ENCODE data around the gene EMC6.
"Not testable (repeated sequence)": the region's sequence is repeated elsewhere in the genome, so short reads cannot be mapped to it uniquely, and the experiment has no call there.

The EMC6 gene

DNA sequence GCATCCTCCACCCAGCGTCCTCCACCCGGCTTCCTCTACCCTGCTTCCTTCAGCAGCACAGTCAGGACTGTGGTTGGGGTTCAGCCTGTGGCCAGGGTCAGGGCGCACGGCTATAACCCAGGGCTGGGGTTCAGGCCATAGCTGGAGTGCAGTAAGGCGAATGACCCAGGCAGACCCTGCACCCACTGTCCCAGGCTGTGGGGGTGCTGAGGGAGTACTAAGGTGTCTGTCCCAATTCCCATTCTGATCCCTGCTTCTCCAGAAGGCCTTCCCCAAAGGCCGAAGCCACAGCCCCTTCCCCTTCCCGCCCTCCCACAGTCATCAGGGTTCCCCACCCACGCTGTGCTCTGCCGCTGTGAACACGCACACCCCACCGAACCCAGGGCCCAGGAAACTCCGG lies 12.4 kb downstream of the EMC6 start:
- DNase-seq (ENCODE audit: low spot score) = no peak

DNA sequence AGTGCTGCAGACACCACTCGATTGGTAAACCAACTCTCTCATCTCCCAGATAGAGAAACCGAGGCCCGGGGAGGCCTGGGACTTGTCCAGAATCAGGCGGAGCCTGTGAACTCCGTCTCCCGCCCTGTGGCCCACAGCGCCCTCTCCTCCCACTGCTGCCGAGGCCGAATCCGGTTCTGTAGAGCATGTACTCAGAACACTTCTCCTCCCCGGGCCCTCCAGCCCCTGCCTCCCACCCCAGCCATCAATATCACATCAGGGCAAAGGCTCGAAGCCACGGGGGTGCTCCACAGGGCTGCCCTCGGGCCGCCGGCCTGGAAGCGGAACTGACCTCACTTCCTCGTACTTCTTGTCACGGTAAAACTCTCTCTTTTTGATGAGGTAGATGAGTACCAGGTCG lies 13.0 kb downstream of the EMC6 start:
- no peak for DNase-seq (ENCODE audit: low spot score)

DNA sequence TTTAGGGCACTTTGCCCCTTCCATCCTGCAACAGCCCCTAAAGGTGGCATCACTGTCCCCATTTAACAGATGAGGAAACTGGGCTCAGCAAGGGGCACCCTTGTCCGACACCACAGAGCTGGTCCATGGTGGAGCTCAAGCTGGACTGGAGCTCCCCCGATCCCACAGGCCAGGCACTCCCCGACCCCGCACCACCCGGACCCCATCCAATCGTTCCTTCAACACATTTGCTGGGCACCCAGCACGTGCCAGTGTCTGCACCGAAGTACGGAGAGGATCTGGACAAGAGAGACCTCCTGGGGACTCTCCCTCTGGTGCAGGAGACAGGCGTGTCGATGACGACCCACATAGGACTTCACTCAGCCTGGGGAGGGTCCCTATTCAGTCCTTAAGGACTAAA lies 13.4 kb downstream of the EMC6 start:
- DNase-seq (ENCODE audit: low spot score) = no peak

DNA sequence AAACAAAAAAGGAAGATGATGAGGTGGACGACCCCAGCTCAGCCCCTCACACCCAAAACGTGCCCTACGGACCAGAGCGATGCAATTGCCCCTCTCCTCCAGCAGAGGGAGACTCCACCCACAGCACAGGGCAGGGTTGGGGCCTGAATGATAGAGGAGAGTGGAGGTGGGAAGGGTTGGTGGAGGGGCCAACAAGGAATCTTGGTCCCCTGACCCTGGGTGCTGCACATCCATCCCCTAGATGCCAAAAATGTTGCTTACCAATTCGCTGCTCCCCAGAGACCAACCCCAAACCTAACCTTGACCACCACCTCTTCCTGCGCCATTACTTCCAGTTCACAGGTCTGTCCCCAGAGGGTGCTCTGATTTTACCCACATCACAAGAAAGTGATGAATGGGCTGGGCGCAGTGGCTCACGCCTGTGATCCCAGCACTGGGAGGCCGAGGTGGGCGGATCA lies 14.5 kb downstream of the EMC6 start:
- peak; percentile 61 for DNase-seq (ENCODE audit: low spot score)

DNA sequence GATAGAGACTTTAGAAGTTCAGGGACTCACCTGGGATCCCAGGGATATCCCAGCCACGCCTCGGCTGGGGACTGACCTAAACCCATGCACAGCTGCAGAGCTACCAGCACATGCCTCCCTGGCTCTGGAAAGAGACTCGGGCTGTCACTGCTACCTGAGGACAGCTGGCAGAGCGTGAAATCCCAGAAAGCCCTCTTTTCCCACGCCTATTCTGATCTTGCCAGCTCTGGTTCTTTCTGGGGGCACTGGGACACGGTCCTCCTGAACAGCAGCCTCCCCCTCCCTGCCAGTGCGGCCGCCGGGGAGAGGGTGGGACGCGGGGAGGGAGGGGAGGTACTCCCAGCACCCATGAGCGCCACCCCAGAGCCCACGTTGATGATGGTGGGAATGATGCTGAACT lies 16.6 kb downstream of the EMC6 start:
- DNase-seq (ENCODE audit: low spot score) = no peak

DNA sequence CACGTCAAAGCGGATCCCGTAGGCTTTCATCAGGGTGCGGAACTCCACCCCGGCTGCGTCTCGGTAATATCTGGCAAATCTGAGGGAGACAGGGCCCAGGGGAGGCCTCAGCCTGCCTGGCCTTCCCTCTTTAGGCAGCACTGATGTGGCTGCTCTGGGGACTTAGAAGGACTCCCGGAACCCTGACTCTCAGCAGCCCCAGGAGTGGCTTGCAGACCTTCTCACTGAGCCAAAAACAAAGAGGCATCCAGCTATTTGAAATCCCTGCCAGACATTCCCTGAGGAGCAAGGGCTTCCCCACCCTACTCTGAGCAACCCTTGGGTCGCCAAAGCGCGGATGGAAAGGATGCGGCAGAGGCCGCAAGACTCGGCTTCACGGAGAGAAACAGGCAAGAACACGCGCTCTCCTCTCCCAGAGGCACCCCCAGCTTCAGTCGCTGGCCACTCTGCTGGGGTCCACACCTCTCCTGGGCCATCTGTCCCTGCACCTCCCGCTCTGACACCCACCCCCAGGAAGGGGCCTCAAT lies 19.5 kb downstream of the EMC6 start:
- DNase-seq (ENCODE audit: low spot score) = no peak

DNA sequence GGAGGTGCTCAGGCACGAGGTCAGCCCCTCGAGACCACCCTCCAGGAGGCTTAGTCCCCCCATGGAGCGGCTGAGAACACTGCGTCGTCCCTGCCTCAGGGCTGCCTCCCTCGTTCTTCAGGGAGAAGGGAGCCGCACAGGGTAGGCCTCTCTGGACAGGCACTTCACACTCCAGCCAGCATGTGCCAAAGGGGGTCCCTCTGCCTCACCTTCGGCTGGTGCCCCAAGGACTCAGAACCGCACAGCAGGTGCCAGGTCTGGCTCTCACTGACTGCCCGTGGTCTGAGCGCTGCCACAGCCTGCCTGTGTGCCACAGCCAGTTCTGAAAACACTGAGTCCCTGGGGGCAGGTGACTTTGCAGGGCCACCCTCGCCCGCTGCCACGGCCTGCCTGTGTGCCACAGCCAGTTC lies 20.2 kb downstream of the EMC6 start:
- DNase-seq (ENCODE audit: low spot score) = no peak

DNA sequence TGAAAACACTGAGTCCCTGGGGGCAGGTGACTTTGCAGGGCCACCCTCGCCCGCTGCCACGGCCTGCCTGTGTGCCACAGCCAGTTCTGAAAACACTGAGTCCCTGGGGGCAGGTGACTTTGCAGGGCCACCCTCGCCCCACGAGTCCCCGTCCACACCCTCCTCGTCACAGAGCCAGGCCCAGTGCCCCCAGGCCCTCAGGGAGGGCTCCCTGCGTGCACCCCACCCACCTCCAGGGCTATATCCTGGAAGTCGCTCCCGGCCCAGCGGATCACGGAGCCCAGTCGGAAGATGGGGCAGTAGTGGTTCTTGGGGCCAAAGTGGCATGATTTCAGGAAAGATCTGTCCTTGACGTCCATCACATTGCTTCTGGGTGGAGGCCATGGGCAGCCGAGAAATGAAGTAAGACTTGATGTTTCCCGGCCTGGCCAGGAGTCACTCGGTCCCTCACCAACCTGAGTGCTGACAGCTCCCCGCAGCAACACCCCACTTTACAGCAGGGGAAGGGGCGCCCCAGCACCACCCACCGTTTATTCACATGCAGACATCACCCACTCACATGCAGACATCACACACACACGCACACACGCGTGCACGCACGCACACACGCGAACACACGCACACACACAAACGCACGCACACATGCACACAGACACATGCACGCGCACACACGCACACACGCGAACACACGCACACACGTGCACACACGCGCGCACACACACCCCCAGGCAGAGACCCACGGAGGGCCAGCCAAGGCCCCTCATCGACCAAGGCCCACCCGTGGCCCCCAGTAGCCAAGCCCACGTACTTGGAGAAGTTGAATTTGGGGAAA lies 20.9 kb downstream of the EMC6 start:
- no peak for DNase-seq (ENCODE audit: low spot score)

DNA sequence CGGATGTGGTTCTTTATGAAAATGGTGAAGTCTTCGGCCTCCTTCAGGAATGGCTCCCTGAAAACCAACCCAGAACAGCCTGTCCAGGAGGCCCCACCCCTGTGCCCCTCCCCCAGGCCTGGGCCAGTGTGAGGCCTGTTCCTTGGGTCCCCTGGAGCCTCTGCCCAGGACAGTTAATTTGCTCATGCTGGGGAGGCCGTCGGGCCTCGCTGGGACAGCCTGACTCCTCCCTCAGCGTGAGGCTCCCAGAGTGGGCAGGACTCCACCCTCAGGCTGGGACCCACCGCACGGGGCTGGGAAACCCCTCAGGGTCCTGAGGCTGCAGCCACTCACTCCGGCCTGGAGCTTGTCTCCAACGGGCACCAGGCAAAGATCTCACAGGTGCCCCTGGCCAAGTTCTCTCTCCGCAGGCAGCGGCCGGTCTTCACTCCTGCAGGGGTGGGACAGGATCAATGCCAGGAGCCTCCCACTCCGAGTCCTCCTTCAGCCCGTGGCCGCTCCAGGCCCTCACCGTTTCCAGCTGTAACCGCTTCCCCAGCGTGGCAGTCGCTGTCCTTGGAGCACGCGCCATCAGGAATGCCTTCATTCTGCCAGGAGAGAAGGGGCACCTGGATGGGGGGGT lies 21.6 kb downstream of the EMC6 start:
- DNase-seq (ENCODE audit: low spot score) = no peak

DNA sequence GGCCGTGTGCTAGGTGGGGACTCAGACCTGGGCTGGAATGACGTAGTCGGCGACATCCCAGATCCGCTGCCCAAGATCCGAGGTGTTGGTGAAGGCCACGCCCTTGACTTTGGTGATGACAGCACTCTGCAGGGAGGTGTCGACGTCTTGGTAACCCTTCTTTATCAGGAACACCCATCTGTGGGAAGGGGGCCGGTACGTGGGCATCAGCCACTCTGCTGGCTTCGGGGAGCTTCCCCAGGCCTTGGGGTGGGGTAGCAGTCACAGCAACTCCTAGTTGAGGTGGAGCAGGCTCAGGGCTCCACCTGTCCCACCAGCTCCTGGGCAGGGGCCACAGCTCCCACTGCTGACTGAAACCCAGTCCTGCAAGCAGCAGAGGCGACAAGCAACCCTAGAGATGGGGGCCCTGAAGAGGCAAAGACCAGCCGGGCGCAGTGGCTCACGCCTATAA lies 23.0 kb downstream of the EMC6 start:
- no peak for DNase-seq (ENCODE audit: low spot score)

DNA sequence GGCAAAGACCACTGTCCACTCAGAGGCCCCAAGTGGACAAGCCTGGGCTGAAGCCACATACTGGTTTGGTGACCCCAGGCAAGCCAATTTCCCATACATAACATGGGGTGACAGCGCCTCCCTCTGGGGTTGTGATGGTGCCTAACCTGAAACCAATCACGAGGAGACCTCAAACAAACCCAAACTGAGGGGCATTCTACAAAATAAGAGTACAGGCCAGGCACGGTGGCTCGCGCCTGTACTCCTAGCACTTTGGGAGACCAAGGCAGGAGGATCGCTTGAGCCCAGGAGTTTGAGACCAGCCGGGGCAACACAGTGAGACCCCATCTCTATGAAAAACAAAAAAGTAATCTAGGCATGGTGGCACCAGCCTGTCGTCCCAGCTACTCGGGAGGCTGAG lies 23.7 kb downstream of the EMC6 start:
- no peak for DNase-seq (ENCODE audit: low spot score)

DNA sequence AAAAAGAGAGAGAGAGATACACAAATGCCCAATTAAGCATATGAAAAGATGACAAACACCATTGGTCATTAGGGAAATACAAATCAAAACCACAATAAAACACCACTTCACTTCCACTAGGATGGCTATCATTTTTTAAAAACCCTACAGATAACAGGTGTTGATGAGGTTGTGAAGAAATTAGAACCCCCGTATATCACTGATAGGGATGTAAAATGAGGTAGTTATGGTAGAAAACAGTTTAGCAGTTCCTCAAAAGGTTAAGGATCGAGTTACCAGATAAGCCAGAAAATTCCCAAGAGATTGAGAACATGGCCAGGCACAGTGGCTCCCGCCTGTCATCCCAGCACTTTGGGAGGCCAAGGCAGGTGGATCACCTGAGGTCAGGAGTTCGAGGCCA lies 24.5 kb downstream of the EMC6 start:
- DNase-seq (ENCODE audit: low spot score) = no peak

DNA sequence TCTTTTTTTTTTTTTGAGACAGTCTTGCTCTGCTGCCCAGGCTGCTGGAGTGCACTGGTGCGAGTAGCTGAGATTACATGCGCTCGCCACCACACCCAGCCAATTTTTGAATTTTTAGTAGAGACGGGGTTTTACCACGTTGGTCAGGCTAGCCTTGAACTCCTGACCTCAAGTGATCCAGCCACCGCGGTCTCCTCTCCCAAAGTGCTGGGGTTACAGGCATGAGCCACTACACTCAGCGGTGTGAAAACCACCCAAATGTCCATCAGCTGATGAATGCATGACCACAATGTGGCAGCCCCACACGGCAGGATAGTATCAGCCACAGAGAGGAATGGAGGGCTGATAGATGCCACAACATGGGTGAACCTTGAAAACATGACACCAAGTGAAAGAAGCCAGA lies 25.2 kb downstream of the EMC6 start:
- no peak for DNase-seq (ENCODE audit: low spot score)

DNA sequence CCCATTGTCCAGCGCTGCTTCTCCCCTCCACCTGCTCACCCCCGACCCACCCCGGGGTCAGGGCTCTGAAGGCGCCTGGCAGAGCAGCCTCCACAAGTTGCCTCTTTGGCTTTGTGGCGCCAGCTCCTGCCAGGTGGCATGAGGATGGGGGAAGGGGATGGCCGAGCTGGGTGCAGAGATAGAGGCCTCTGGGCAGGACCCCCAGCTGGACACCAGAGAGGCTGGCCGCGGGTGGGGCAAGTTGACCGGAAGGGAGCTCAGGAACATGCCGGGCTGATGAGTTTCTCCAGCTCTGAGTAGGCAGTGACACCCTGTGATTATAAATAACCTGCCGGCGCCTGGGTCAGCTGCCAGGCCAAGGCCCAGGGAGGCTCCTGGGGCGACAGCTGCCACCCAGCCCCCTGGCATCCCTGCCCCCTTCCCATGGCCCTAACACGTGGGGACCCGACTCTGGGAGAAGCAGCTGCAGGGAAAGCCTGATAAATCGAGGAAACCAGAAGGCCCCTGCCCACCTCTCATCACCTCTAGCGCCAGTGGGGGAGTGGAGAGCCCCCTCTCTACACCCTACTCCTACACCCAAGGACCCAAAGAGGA lies 26.6 kb downstream of the EMC6 start:
- no peak for DNase-seq (ENCODE audit: low spot score)

DNA sequence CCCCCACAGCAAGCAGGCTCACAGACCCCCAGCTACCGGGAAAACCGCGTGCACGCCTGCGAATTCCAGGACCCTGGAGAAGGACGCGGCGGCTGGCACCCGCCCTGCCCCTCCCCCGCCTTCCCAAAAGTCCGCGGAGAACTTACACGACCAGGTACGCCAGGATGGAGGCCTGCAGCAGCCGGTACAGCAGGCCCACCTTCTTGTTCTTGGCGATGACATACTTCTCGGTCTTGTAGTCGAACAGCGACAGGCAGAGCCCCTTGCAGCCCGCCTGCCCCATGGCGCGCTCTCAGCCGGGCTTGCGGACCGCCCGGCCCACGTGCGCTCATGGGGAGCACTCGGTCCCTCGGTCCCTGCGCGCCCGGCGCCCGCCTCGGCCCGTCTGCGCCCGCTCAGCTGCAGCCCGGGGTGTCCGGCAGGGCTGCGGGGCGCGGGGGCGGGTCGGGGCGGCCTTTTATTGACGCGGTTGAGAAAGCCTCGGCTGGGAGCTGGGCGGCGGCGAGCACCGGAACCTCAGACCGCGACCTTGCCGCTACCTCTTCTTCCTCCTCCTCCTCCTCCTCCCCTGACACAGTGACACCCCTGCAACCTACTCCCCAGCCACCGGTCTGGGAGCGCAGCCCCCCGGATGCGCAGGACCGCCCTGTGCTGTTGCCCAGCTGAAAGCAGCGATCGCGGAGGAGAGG lies 27.3 kb downstream of the EMC6 start, which contains the start of gene P2RX5:
Gene P2RX5 (minus strand): TSS at position 433 of the 689 bp plus-strand sequence. CDS start 150 bp downstream, at position 283.
- no peak for DNase-seq (ENCODE audit: low spot score)

DNA sequence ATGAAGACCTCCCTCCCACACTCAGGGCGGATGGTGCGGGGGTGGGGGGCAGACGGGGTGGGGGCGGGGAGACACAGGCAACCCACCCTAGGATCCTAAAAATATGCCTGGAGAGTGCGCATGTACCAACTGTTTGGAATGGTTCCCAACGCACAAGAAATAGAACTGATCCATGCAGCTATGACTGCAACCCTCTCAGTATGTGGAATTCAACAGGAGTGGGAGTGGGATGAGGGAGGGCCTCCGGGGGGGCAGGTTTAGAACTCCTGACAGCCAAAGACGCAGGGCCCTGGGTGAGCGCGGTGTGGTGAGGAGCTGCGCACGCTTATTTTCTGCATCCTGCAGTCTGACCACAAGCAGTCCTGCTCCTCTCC lies 28.5 kb downstream of the EMC6 start:
- no peak for DNase-seq (ENCODE audit: low spot score)

DNA sequence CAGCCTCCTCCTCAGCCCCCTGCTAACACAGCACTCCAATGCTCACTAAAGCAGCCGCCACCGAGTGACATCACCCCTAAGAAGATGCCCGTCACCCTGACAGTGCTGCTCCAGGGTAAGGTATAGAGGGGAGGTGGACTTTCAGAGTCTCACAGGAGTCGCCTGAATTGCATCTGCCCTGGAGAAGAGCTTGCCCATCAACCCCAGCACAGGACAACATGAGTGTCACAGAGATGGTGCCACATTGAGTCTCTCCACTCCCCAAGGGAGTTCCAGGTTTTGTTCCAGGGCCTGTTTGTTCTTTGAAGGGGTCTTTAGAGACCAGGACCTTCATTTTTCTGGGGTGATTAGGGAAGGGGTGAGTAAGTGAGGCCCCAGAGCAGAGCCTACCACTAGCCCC lies 29.5 kb downstream of the EMC6 start:
- no peak for DNase-seq (ENCODE audit: low spot score)

DNA sequence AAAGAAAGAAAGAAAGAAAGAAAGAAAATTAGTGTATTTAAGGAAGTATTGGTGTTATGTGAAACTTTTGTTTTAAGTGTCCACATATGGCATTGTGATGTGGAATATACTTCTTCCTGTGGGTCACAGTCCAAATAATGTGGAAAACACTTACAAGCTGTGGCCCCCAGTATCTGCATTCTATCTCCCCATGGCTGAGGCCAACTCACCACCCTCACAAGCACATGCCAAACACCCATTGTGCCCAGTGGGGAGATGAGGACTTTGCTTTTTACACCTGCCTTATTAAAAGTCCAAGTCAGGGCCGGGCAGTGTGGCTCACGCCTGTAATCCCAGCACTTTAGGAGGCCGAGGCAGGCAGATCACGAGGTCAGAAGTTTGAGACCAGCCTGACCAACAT lies 31.3 kb downstream of the EMC6 start:
- DNase-seq (ENCODE audit: low spot score) = no peak

DNA sequence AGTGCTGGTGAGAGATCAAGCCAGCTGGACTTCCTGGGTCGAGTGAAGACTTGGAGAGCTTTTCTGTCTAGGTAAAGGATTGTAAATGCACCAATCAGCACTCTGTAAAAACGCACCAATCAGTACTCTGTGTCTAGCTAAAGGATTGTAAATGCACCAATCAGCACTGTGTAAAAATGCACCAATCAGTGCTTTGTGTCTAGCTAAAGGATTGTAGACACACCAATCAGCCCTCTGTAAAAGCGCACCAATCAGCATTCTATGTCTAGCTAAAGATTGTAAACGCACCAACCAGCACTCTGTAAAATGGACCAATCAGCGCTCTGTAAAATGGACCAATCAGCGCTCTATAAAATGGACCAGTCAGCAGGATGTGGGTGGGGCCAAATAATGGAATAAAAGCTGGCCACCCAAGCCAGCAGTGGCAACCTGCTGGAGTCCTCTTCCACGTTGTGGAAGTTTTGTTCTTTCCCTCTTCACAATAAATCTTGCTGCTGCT lies 33.5 kb downstream of the EMC6 start:
- not testable (repeated sequence) for DNase-seq (ENCODE audit: low spot score)

DNA sequence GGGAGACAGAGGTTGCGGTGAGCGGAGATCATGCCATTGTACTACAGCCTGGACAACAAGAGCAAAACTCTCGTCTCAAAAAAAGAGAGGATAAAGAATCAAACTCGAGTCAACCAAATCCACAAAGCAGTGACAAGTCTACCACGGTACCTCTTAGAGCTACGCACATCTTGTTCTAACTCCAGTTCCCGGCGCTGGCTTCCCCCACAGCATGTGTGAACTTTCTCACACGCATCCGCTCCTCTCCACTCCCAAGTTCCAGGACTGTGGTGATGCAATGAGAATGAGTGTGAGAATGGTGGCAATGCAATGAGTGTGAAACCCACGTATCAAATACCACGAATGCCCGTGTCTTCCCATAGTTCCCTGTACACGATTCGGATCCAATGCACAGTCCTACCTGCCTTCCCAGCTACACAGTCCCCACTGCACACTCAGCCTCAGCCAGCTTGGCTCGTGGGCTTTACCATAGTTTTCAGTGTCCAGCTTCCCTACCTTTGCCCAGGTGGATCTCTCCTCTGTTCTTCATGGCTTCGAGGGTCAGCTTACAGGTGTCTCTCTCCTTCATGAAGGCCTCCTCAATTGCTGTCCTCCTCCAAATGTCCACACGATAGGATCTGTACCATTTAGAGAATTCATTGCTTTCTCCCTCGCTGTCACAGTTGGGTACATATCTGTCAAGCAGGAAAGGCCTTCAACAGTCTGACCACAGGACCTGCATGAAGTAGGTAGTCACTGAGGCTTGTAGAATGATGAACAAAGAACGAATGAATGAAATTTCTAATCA lies 36.5 kb downstream of the EMC6 start:
- no peak for DNase-seq (ENCODE audit: low spot score)

DNA sequence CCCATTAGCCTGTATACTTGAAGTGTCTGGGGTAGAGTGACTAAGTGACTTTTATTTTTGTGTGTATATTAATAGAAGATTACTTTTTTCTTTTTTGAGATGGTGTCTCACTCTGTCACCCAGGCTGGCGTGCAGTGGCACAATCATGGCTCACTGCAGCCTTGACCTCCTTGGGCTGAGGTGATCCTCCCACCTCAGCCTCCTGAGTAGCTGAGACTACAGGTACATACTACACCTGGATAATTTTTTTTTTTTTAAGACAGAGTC lies 37.0 kb downstream of the EMC6 start:
- not testable (repeated sequence) for DNase-seq (ENCODE audit: low spot score)

DNA sequence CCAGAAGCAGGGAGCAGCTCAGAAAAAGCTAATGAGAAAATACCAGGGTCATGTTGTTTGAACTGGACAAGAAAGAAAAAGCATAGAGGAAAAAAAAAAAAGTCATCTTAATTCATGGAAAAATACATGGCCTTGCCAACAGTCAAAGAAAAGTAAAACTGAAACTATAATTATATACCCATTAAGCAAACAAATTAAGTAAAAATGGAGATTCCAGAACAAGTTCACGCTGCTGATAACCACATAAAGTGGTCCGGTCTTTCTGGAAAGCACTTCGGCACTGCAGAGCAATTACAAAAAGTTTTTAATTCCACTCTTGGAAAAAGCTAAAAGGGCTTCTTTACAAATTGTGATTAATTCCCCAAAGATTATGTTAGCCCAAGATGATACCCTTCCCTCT lies 39.8 kb downstream of the EMC6 start:
- no peak for DNase-seq (ENCODE audit: low spot score)
